NB4 (cell line): ENCODE measurements around the gene SRSF3.

Experiments
- CTCF ChIP-seq: IDR thresholded peaks from one replicate; pipeline ENCODE4 v1.5.1; 2012; ENCODE audit warnings: low read depth, low read length
- POLR2A ChIP-seq: IDR thresholded peaks from 2 replicates; pipeline ENCODE4 v1.6.1; 2011; ENCODE audit warnings: mild to moderate bottlenecking; ENCODE audit not compliant: insufficient read length; ENCODE audit errors: extremely low read depth

- TF ChIP-seq CTCF: no peak
- TF ChIP-seq POLR2A: no peak
These were observed 46.3 kb upstream of the SRSF3 start for GRCh38 chr6:36547646-36548400.
